ENCODE measurements around the gene PACRG.
"Not testable (repeated sequence)": the region's sequence is repeated elsewhere in the genome, so short reads cannot be mapped to it uniquely, and the experiment has no call there.

Gene PACRG

DNA sequence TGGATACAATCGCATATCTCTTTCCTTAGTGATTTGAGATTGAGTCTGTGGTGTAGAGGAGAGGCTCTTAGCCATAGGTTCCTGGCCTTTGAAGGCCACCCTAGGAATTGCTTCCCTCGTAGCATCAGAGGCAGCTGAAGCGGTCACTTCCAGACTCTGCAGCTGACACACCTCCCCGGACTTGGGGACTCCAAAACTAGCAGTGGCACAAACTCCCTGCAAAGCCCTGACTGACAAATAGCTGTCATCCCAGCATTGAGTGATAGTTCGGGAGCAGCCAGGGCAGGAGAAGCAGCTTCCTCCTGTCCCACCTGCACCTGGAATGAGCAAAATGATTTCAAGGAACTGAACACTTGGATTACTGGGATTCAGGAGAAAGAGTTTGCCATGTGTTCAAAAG lies 586.2 kb downstream of the PACRG start:
- ATAC-seq, result no peak
- no peak overlapping the region for H3K27ac Mint-ChIP-seq
- H3K4me1 Mint-ChIP-seq, result no peaks in the 10 kb centered on the region
- no peak for DNase-seq (ENCODE audit: low spot score in 2 of 2)
- no peaks in the 10 kb centered on the region for H3K36me3 Mint-ChIP-seq
- H3K4me3 Mint-ChIP-seq, result no peak overlapping the region
- H3K9me3 Mint-ChIP-seq, result no peaks in the 10 kb centered on the region

DNA sequence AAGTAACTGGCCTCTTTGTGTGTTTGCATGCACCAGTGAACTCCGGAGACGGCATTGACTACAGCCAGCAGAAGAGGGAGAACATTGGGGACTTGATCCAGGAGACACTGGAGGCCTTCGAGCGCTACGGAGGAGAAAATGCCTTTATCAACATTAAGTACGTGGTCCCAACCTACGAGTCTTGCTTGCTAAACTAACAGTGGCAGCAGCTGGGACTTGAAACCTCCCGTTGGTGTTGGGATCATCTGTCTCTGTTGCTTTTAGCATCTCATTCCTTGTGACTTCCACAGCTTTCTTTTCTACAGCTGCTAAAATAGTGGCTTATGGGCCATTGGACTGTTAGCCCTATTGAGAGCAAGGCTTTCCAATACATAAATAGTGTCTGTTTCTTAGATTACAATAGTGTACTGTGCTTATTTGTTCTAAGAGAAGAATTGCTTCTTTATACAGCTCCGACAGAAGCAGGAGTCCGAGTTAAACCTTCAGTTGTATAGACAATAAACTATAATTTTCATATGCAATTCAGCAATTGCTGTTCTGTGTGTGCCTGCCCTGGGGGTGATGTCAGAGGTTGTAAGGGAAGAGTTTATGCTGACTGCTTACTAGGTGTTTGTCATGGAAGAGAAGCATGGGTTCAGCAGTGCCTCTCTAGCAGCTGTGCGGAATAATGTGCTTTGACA lies 587.2 kb downstream of the PACRG start:
- H3K27ac Mint-ChIP-seq, result no peak overlapping the region
- H3K36me3 Mint-ChIP-seq, result no peaks in the 10 kb centered on the region
- H3K9me3 Mint-ChIP-seq, result no peaks in the 10 kb centered on the region
- ATAC-seq (no peak), DNase-seq (ENCODE audit: low spot score in 2 of 2) (no peak)
- no peaks in the 10 kb centered on the region for H3K4me1 Mint-ChIP-seq
- H3K4me3 Mint-ChIP-seq, result no peak overlapping the region

DNA sequence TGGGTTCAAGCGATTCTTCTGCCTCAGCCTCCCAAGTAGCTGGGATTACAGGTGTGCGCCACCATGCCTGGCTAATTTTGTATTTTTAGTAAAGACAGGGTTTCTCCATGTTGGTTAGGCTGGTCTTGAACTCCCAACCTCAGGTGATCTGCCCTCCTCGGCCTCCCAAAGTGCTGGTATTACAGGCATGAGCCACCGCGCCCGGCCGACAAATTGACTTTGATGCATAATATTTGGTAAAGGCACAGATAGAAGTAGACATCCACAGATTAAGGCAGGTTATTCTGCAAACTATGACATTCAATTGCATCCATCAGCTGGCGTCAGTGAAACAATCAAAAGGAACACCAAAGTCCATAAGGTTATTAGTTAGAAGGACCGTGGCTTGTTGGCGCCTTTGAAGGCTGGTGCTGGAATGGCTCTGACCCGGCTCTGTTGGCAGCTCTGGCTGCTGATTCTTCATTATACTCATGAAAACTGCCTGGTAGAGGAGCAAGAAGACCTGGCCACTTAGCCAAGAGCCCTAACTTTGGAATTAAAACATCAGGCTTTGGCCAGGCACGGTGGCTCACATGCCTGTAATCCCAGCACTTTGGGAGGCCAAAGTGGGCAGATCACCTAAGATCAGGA lies 589.2 kb downstream of the PACRG start:
- H3K4me3 Mint-ChIP-seq; H3K9me3 Mint-ChIP-seq; ATAC-seq; H3K36me3 Mint-ChIP-seq; H3K27ac Mint-ChIP-seq; H3K4me1 Mint-ChIP-seq; DNase-seq (ENCODE audit: low spot score in 2 of 2): not testable (repeated sequence)

DNA sequence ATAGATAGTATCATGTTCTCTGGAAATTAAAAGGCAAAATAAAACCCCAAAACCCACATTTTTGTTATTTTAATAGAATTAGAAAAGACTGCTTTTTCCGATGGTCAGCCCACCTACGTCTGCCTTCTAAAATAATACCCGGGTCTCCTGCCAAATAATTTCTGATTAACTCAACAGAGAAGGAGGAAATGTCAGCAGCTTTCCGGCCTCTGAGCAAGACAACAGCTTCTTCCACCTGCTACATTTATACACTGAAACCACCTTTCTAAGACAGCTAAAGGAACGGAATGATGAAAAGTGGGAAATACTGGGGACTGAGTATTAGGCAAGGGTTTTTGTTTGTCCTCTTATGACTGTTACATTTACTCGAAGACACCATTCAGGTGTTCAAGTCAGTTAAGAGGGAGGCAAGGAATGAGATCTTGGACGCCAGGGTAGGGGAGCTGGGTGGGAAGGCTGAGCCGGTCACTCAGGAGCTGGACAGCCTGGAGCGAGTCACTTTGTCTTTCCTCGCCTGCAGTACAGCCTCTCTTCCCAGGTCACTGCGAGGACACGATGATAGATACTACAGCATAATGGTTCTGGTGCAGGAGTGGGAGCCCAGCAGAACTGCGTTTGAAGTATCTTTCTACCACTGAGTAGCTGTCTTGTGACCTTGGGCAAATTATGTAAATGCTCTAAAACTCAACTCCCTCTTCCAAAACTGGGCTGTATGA lies 590.5 kb downstream of the PACRG start:
- Mint-ChIP-seq H3K4me1 (no peaks in the 10 kb centered on the region), H3K4me3 (no peak overlapping the region), H3K36me3 (no peaks in the 10 kb centered on the region), H3K9me3 (no peaks in the 10 kb centered on the region), H3K27ac (no peak overlapping the region)
- ATAC-seq, result no peak
- no peak for DNase-seq (ENCODE audit: low spot score in 2 of 2)

DNA sequence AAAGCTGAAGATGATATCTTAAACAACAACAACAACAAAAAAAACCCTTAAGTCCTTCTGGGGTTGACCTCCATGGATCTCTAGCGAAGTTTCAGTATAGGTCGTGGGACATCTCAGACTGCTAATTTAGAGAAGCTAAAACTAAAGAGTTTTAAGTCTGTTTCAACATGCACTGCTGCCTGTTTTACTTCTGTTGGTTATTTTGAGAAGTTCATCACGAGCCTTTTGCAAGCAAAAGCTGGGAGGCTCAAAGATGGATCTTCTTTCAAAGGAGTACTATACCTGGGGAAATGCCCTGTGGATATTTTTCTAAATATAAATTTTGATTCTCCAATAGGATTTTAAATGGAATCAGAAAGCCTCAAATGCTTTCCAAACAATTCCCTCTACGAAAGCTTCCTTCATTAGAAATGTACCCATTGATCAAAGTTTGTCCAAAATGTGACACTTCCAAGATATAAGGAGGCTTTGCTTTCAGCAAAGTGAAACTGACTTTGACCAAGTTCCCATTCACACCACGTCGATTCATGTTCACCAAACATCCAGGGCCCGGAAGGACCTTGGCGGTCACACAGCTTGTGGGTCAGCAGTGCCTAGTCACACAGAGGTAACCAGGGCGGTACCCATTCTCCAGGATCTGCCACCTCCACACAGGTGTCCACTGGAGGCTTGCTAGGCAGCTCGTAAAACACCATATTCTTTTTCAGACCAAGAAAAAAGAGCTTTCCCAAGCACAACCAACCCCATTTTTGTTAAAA lies 592.0 kb downstream of the PACRG start:
- Mint-ChIP-seq H3K9me3 (no peaks in the 10 kb centered on the region), H3K36me3 (no peaks in the 10 kb centered on the region), H3K4me1 (no peaks in the 10 kb centered on the region), H3K27ac (no peak overlapping the region), H3K4me3 (no peak overlapping the region)
- no peak for ATAC-seq
- DNase-seq (ENCODE audit: low spot score in 2 of 2), result no peak

DNA sequence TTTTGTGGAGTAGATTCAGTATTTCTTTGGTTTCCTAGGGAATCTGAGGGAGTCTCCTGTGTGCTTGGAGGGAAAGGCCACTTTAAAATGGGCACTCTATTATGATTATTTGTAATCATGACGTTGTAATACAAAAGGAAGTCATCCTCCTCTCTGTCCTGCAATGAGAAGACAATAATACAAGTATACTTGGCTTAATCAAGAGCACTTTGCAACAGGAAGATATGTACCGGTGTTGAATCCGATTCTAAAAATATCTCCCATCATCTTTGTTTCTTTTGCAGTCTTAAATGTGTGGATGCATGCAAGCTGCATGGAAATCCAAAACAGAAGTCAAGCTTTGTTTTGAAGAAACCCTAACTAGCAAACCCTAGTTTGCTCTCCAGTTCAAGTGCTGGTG lies 592.6 kb downstream of the PACRG start:
- Mint-ChIP-seq H3K4me3 (no peak overlapping the region), H3K4me1 (no peaks in the 10 kb centered on the region), H3K27ac (no peak overlapping the region), H3K36me3 (no peaks in the 10 kb centered on the region), H3K9me3 (no peaks in the 10 kb centered on the region)
- no peak for DNase-seq (ENCODE audit: low spot score in 2 of 2)
- no peak for ATAC-seq

DNA sequence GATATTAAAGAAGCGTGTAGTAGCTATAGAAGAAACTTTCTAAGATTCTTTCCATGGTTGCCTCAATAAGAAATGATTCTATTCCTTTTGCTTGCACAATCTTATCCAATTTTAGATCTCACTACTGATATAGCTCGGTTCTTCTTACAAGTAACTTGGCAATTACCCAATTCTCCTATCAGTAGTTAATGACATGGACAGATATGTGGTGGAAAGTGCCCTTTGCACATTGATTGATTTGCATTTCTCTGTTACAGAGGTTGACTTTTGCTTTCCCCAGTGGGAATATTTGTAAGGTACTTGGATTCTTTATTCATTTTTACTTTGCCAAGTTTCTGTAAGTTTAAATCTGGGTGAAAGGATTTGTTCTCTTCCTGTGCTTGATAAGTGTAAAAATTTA lies 593.0 kb downstream of the PACRG start:
- no peak overlapping the region for H3K27ac Mint-ChIP-seq
- ATAC-seq (no peak), DNase-seq (ENCODE audit: low spot score in 2 of 2) (no peak)
- no peaks in the 10 kb centered on the region for H3K4me1 Mint-ChIP-seq
- no peaks in the 10 kb centered on the region for H3K9me3 Mint-ChIP-seq
- no peak overlapping the region for H3K4me3 Mint-ChIP-seq
- H3K36me3 Mint-ChIP-seq, result no peaks in the 10 kb centered on the region

DNA sequence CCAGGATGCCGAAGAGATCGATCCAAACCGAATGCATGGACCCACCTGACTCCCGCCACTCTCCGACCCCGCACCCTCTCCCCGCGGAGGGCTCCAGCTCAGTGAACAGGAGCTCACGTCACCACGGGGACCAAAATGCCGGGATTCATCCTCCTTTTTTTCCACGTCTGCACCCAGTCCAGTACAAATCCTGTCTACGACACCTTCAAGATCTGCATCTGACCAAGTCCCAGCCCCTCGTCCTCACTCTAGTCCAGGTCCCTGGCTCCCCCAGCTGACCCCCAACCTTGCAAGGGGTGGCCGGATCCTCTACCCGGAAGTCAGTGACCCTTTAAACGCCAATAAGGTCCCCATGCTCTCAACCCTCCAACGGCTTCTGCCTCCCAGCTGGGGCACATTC lies 593.9 kb downstream of the PACRG start:
- no peaks in the 10 kb centered on the region for H3K36me3 Mint-ChIP-seq
- DNase-seq (ENCODE audit: low spot score in 2 of 2) (no peak), ATAC-seq (no peak)
- H3K4me3 Mint-ChIP-seq, result no peak overlapping the region
- no peaks in the 10 kb centered on the region for H3K4me1 Mint-ChIP-seq
- no peaks in the 10 kb centered on the region for H3K9me3 Mint-ChIP-seq
- H3K27ac Mint-ChIP-seq, result no peak overlapping the region

DNA sequence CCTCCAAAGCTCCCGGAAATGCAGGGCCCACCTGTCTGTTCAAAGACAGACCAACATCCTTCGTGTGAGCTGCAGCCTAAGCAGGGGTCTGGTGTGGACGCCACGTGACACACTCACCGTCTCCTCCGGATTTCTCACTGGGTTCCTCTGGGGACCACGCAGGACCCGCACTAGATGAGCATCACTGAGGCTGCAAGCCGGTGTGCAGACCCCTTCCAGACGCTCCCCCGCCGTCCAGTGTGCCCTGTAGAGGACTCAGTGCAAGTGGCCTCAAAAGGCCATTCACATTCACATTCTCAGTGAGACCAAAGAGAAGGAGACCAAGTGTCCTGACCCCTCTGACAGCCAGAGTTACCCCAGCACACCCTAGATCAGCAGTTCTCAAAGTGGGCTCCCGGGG lies 595.5 kb downstream of the PACRG start:
- Mint-ChIP-seq H3K9me3 (peaks cover 4% of the 10 kb centered on the region), H3K36me3 (no peaks in the 10 kb centered on the region), H3K27ac (no peak overlapping the region), H3K4me1 (no peaks in the 10 kb centered on the region), H3K4me3 (no peak overlapping the region)
- DNase-seq (ENCODE audit: low spot score in 2 of 2) (no peak), ATAC-seq (no peak)

DNA sequence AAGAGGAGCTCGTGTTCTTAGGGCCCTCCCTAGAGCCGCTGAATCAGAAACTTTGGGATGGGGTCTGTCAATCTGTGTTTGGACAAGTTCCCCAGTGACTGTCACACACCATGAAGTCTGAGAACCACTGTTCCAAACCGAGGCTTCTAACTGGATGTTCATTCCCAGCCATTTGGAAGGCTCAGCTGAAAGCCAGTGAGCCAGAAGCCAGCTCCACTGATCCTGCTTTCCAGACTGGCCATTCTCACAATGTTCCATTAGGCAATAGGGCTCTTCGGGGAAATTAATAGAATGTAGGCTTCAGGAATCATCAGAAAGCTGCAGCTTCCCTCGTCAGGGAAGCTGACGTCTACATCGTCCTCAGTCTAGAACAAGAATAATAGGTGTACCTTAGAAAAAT lies 595.9 kb downstream of the PACRG start:
- no peaks in the 10 kb centered on the region for H3K36me3 Mint-ChIP-seq
- no peaks in the 10 kb centered on the region for H3K4me1 Mint-ChIP-seq
- no peak overlapping the region for H3K27ac Mint-ChIP-seq
- peaks cover 4% of the 10 kb centered on the region for H3K9me3 Mint-ChIP-seq
- H3K4me3 Mint-ChIP-seq, result no peak overlapping the region
- no peak for DNase-seq (ENCODE audit: low spot score in 2 of 2)
- ATAC-seq, result no peak

DNA sequence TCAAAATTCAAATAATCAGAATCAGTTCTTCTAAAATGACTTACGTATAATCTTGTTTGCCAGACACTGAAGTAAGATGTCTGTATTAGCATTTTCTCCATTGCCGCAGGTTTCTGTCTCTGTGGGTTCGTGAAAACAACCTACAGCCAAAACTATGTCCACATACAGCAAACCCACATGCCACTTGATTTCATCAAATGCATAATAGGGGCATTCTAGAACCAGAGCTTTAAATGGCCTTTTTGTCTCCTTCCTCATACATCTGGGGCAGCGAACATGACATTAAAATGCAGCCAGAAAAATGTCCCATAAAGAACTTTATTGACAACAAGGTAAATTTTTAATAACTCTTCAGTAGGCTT lies 596.5 kb downstream of the PACRG start:
- Mint-ChIP-seq H3K27ac (no peak overlapping the region), H3K4me1 (no peaks in the 10 kb centered on the region), H3K9me3 (peaks cover 4% of the 10 kb centered on the region), H3K36me3 (no peaks in the 10 kb centered on the region), H3K4me3 (no peak overlapping the region)
- no peak for DNase-seq (ENCODE audit: low spot score in 2 of 2)
- no peak for ATAC-seq

DNA sequence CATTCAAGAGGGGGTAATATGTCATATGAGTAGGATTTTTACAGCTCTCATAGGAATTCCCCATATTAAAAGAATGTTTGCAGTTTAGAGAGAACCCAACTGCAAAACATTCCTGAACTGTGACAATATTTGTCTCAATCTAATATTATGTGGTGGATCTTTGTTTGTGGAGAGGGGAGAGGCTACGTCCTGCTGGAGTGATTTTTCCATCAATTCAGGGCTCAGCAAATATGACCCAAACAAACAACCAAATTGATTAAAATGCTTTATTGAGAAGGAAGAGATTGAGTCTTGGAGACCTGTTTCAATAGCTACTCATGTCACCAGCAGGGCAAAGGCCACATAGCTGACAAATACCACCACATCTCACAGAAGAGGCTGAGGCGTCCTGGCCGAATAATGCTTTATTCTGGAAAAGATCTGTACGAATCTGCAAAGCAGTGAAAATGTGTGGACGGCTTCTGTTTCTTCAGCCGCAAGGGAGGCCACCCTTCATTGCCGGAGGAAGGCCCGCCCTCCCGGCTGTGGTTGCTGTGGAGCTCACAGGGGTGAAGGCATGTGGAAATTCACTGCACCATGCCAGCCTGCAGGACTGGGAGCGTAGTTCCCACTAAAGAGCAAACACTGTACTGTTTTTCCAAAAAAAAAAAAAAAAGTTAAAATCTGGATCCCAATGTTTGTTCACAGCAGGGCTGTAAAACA lies 597.1 kb downstream of the PACRG start:
- Mint-ChIP-seq H3K4me1 (no peaks in the 10 kb centered on the region), H3K4me3 (no peak overlapping the region), H3K36me3 (no peaks in the 10 kb centered on the region), H3K27ac (no peak overlapping the region), H3K9me3 (peaks cover 4% of the 10 kb centered on the region)
- ATAC-seq, result no peak
- no peak for DNase-seq (ENCODE audit: low spot score in 2 of 2)

DNA sequence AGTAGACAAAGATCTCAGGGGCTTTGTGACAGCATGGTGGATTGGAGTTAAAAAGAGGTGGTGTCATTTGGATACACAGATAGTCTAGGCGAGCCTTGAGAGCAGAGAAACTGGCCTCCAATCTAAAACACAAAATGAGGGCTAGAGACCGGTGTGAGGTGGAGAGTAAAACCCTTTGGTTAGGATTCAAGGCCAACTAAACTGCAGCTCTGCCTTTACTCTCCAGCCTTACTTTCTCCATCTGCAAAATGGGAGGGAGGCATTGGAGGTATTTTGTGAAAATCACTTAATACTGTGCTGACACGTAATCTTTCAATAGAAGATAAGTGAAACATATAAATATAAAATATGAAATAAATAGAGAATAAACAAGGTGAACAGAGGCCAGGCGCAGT lies 597.6 kb downstream of the PACRG start:
- DNase-seq (ENCODE audit: low spot score in 2 of 2) (no peak), ATAC-seq (no peak)
- Mint-ChIP-seq H3K4me3 (no peak overlapping the region), H3K36me3 (no peaks in the 10 kb centered on the region), H3K9me3 (peaks cover 4% of the 10 kb centered on the region), H3K27ac (no peak overlapping the region), H3K4me1 (no peaks in the 10 kb centered on the region)

DNA sequence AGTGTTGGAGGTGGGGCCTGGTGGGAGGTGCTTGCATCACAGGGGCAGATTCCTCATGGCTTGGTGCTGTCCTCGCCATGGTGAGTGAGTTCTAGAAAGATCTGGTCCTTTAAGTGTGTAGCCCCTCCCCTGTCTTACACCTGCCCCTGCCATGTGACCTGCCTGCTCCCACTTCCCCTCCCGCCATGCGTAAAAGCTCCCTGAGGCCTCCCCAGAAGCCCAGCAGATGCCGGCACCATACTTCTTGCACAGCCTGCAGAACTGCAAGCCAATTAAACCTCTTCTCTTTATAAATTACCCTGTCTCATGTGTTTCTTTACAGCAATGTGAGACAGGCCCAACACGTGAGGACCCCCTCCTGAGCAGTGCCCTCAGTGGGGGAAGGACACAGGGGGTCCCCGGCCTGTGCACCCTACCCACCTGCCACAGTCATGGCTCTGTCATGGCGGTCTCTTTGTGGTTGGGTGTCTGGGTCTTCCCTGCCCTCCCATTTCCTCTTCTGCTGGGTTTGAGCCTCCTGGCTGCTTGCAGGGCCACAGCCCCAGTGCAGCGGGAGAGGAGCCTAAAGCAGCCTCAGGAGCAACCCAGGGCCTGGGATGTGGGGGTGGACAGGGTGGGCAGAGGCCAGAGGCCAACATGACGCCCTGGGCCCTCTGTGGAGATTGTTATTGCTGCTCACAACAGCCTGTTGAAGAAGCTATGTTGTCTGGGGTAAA lies 599.5 kb downstream of the PACRG start:
- DNase-seq (ENCODE audit: low spot score in 2 of 2), result no peak
- H3K4me3 Mint-ChIP-seq, result no peak overlapping the region
- no peaks in the 10 kb centered on the region for H3K36me3 Mint-ChIP-seq
- no peak for ATAC-seq
- H3K9me3 Mint-ChIP-seq, result peaks cover 4% of the 10 kb centered on the region
- H3K4me1 Mint-ChIP-seq, result no peaks in the 10 kb centered on the region
- no peak overlapping the region for H3K27ac Mint-ChIP-seq

DNA sequence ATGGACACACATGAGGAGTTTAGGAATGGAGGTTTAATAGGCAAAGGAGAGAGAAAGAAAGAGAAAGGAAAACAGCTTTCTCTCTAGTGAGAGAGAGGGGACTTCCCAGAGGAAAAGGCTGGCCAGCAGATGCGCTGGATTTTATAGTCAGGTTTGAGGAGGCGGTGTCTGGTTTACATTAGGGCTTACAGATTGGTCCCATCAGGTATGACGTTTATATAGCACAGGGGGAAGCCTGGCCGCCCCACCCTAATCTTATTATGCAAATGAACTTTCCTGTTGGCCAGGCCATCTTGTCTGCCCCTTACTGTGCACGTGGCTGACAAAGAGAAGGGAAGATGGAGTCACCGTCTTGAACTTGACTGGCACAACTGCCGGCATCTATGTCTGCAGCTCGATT lies 600.1 kb downstream of the PACRG start:
- Mint-ChIP-seq H3K36me3 (no peaks in the 10 kb centered on the region), H3K9me3 (peaks cover 4% of the 10 kb centered on the region), H3K4me1 (no peaks in the 10 kb centered on the region), H3K27ac (no peak overlapping the region), H3K4me3 (no peak overlapping the region)
- ATAC-seq (no peak), DNase-seq (ENCODE audit: low spot score in 2 of 2) (no peak)
